ENCODE results near the gene PDE7B.

Gene PDE7B

DNA sequence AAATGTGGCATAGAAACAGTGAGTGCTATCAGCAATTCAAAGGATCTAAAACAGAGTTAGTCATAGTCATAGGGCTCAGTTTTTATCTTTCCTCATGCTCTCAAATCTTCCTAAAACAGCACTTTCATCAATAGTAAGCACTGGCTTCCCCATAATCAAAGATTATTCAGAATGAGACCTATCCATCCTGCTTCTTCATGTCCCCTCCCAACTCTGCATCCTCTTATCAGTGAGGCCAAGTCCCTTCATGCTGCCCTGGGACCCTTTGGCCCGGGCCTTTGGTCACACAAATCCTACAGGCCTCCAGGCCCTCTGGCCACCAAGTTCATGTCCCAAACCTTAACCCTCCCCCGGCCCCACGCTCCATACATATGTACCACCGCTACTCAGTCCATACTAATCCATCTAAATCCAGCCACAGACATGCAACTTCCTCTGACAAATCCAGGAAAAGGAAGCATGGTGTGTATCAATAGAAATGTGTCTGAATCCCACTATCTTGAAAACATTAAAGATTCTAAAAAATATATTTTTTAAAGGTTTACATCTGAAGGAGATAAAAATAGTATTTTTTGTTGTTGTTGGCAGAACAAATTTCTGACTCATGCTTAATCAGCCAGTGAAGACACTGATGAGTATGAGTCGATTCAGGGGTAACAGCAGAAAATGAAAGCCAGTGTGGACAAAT, 143.5 kb downstream of the PDE7B start:
- DNase-seq = no peak

DNA sequence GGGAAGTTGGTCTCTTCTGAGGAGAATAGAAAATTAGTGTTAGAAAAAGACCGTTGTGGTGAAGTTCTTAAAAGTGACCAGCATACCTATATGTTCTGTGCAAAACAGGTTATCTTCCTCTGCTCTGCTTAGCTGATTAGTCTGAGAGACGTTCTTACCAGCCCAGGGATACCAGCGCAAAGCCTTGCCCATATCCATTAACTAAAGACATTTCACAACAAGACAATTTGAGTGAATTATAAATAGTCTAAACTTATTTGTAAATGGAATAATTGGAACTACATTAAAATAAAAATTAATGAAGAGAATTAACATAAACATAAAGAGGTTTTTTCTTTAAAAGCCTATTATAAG, 144.0 kb downstream of the PDE7B start:
- DNase-seq = no peak

DNA sequence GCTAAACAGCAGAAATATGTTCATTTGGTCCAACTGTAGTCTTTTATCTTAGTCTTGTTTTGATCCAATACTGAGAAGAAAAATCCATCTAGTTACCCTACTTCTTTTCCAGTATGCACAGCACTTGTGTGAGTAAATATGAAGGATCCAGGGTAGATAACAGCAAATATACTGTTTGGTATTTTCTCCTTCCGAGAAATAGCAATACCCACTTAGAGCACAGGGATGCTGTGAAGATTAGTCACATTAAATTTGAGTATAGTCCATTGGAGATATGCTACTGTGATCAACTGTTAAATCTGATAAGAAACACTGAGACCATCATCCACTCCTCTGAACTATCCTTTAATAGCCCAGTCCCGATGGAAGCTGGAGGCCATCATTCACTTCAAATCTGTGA, 145.2 kb downstream of the PDE7B start:
- DNase-seq = no peak

DNA sequence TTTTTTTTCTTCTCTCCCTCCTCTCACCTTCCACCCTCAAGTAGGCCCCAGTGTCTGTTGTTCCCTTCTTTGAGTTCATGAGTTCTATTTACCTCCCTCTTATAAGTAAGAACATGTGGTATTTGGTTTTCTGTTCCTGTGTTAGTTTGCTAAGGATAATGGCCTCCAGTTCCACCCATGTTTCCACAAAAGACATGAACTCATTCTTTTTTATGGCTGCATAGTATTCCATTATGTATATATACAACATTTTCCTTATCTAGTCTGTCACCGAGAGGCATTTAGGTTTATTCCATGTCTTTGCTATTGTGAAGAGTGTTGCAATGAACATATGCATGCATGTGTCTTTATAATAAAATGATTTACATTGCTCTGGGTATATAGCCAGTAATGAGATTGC, 147.9 kb downstream of the PDE7B start:
- DNase-seq = no peak

DNA sequence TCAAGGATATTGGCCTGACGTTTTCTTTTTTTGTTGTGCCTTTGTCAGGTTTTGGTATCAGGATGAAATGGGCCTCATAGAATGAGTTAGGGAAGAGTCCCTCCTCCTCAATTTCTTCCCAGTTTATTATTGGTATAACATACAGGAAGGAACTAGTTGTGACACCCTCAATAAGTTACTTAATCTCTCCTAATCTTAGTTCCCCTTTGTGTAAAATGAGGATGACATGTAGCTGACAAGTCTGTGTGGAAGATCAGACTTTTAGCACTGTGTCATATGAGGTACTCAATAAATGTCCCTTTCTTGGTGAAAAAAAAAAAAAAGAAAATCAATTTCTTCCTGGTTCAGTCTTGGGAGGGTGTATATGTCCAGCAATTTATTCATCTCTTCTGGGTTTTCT, 155.8 kb downstream of the PDE7B start:
- DNase-seq = no peak

DNA sequence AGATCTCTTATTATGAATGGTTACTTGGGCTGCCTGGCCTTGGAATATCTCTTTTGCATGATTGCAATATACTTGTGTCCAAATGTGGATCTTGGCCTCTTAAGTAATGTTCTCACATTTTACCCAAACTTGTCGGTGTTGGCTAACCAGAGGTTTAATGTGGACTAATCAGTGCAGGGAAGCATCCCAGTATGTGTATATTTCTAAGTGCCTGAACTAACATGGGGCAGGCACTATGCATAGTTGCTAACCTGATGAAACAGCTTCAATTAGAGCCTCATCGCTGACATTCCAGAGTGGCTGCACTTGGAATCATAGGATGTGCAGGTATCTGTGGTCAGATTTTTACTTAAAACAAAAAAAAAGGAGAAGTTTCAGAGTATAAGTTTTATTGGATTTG, 160.0 kb downstream of the PDE7B start:
- DNase-seq = no peak

DNA sequence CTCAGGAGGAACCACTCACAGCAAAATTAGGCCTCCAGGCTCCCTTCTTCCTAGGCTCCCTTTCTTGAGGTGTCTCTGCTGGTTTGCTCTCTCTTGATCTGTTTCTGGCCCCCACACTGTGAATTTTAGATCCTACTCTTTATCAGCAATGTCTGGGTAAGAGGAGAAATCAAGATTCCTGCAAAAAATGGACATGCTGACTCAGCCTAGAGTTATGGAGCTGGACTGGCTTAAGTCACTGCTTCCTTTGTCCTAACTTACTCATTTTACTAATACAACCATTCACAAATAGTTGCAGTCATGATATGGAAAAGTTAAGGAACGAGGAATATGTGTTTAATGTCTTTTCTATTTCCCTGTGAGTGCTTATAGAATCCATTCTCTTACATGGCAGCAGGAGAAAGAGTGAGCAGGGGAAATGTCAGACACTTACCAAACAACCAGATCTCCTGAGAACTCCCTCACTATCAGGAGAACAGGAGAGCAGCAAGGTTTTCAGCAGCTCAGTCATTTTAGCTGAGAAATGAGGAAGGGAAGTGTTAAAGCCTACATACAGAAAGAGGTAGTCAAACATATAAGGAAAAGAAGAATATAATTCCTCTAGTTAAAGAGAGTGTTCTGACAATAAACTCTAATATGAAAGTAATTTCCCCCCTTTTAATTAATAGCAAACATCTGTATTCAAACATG, 160.8 kb downstream of the PDE7B start:
- no peak for DNase-seq

DNA sequence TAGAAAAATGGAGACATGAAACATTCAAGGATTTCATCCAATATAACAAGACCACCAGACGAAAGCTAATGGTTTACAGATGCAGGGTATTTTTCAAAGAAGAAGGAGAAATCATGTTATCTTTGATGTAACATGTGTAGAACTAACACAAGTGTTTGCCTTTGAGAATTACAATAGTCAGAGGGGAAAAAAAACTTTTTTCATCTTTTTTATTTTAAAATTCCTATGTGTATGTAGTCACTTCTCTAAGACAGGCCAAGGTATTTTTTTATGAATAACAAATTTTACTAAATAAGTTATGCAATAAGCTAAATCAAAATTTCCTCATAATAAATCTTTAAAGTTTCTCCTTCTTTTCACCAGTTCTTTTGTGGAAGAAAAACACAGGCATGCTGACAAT, 161.4 kb downstream of the PDE7B start:
- no peak for DNase-seq

DNA sequence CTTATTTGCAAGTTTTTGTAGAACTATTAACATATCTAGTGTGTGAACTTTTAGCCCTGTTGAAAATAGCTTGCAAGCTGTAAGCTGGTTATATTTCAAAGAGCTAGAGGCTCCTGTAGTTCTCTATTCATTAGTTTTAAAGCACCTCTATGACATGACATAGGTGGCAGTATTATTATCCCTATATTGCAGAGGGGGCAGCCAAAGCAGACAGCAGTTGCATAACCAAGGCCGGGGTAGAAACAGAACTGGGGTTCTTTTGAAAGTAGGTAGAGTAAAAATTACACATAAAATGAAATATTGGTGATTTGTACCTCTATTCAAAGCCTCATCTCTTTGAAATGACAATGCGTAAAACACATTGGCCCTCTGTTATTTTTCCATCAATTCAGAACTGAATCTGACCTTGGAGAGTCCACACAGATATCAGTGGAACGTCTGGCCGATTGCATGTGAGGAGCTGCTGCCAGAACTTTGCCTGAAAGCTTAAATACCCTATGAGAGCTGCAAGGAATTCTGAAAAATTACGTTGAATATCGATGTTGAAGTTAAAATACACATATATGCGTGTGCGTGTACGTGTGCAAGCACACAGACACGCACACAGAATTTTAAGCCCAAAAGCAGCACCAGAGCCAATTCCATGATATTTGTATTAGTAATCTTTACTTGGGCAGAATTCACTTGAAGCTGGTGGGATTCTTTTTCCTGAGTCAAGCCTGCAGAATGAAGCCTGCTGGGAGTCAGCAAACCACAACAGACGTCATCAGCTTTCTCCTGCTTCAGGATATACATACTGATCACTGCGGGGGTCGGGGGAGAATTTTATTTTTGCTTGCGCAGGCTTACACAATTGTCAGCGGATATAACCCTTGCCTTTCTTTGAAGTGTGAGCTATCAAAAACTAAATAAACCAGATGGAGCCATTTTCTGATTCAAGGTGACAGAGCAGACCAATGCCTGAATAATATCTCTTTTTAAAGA, 163.2 kb downstream of the PDE7B start:
- DNase-seq = no peak

DNA sequence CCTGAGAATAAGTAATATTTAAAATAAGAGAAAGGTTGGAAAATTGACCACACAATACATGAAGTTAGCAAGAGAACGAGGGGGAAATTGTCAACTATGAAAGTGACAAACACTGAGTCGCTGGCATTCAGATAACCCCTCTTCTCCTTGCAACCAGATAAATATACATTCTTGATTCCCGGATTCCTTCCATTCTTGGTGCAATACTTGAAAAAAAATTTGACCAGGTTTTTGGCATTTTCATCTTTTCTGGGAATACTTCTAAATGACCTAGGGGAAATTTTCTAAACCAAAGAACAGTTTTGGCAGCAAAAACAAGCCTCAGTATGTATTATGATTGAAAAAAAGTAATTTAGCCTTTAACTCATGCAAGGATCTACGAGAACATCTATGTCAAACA, 164.0 kb downstream of the PDE7B start:
- no peak for DNase-seq

DNA sequence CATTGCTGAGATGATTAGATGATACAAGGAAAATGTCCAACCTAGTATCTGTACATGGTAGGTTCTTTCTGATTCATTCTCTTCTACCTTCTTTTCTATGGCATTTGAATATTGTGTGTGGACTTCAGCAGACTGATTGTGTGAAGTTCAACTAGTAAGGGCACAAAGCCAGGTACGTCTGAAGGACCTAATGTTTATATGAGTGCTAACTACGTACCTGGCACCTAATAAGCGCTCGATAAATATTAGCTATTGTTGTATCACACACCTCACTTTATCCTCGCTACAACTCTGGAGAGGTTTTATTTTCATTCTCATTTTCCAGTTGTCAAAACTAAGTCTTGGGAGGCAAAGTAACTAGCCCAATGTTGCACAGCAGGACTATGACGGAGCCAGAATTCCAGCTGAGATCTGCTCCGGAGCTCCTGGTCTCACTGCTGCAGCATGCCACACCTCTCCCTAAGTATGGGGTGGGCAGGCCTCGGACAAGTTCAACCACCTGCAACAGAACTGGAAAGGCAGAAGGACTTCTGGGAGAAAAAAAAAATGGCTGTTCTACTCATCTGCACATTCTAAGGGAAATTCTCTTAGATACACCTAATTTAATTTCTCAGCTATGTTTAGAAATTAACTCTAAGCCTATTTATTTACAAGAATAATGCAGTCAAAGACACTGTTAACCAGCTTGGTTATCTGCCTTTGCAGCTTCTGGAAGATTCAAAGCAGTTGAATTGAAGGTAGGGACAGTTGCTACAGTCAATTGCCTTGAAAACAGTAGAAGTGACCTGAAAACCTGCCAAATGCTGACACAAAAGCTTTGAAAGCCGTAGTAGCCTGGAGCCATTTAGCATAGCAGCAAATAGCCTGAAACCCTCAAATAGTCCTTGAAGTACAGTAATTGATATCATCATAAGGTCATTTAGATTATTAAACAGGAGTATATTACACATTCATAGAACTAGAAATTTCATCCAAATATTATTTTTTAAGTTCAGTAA, 165.0 kb downstream of the PDE7B start:
- no peak for DNase-seq

DNA sequence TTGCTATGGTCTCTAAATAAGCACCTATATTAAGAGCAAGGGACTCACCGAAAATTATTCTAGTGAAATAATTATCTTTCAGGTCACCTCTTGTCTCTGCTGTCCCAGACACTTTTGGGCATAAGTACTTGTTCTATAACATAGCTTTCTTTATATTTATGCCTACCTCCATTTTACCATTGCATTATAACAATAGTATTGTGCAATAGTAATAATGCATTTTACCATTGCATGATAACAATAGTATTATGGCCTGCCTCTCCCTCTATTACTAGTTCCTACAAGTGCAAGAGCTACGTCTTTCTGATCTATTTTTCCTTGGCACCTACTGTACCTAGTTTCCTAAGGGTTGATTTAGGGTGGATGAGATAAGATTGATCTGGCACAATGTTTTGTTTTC, 169.2 kb downstream of the PDE7B start:
- no peak for DNase-seq

DNA sequence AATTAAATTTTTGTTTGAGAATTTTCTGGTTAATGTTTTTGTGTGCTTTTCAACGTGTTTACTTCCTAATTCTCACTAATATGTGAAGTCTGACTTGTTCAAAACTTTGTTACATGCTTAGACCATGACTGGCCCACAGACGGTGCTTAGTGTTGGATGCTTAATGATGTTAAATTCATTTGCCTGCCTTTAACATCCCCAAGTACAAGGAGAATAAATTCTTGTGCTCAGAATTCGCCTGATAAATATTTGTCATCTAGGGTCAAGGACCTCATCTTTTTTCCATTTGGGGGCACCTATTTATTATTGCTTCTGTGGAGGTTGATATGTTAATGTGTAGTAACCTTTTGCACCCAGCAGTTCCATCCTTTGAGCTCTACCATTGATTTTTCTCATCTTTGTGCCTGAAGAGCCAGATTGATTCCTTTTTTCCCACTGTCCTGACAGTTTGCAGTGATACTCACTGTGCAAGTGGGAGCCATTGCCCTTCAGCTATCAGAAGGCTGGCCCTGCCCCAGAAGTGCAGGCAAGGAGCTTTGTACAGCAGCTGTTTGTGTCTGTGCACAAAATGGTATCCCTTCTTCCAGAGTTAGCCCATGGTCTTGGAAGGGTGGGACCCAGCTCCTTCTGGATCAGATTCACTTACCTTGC, 170.8 kb downstream of the PDE7B start:
- DNase-seq = no peak

DNA sequence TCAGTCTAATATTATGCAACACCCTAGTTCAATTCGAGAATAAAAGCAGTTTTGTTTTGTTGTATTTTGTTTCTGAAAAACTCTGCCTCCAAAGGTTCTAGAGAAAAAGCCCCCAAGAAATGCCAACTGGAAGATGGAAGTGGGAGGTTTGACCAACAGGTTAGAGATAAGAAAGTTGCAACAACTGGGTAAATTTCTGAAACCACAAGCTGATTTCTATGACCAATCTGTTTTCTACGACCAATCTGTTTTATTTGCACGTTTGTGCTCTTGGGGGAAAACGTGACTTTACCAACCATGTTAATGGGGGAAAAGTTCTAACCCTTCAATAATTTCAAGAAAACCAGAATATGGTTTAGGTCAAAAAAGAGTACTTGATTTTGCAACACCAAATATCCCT, 173.2 kb downstream of the PDE7B start:
- no peak for DNase-seq

DNA sequence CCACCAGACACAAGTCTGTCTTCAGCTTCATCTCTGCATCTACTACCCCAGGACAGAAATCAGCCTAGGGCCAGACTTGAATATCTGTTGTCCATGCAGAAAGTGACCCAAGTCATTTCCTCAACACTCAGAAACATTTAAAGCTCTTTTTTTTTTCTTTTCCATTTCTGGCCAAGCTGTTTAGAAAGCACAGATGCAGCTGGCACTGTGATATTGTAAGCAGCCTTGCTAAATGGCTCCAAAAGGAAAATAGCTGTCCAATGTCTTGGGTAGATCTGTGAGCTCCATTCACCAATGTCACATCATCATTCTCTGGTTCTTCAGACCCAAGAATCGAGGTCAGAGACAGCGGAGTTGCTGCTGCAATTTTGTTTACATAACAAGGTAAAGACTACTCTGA, 174.2 kb downstream of the PDE7B start:
- no peak for DNase-seq

DNA sequence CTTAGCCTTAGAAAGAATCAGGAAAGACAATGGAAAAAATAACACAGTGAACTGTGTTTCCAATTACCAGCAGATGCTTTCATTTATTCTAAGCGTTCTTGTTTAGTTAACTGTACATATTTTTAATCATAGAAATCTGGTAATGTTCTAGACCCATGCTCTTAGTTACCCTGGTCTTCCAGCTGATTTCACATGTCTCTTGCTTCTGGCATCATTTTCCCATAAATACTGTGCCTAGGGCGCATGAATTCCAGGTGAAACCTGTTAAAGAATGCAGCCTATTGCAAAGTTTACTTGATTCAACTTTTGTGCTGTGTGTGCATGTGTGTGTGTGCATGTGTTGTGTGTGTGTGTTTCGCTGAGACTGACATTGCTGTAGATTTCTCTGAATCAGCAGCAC, 178.6 kb downstream of the PDE7B start:
- DNase-seq = no peak

DNA sequence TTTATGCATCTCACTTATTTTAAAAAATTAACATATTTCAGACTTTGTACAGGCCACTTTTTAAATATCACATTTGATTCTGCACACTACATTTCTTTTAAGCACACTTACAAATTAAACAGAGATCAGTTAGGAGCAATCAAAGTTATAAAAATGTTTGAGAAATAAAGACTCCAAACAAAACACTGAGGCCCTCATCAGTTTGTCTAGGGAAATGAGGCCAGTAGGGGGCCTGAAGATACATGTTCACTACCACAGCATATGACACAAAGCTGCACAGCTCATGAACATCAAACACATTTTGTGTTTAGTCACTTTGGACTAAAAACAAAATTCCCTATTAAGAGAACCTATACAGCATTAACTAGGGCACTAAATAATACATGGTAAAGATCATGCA, 180.5 kb downstream of the PDE7B start:
- no peak for DNase-seq

DNA sequence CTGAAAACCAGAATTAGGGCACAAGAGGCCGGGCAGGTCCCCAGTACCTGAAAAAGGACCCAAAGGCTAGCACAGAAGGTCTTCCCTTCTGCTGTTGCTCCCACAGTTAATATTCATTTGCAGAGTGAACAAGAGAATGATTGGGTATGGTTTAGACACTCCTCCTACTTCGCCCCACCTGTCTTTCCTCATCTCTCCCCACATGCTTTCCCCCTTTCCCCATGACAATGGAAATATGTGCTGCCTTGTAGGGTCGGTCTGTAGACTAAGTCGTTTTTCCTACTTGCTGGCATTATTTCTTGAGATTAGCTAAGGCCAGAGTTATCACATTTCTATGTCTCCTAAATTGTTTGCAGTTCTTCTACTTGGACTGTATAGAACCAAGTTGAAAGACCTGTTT, 181.9 kb downstream of the PDE7B start:
- DNase-seq = no peak

DNA sequence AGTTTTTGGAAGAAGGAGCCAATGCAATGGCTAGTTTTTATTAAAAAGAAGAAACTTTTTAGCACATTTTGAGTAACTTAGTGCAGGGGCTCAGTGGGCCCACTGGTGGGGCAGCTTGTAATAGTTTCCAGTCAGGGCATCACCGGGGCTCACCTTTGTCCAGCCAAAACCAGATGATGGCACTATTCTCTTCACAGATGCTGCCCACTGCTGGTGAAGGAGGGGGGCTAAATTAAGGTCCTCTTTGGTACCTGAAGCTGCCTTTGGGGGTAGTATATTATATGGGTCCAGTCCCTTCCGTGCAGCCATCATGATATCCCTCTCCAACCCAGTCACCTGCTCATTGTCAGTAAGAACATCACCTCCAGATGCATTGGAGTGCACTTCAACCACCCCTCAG, 182.9 kb downstream of the PDE7B start:
- DNase-seq = no peak

DNA sequence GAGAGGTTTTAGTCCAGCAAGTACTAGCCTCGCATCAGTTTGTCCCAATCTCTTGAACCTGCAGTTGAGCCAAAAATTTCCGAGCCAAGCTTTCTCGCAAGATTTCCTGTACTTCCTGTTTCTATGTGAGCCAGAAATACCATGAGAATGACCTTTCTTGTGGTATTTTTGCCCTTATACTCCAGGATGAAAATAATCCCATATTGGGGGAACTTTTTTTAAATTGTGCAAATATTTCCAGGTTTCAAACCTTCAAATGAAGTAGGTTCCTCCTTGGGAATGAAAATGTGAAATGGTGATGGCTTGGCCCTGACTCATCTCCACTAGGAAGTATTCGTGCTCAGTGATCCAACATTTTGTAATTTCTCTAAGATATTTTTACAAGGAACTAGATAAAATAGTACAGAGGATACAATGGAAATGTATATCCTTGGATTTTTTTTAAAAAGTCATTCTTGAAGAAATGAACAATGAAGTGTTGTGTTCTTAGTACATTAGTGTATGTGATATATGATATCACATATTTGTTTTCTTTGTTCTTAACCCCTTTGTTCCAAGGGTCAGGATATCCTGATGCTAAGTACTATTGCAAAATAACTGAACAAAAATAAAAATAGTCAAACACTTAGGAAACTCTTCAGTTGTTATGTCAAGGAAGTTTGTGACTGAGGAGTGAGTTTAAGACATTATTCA, 184.0 kb downstream of the PDE7B start:
- no peak for DNase-seq

DNA sequence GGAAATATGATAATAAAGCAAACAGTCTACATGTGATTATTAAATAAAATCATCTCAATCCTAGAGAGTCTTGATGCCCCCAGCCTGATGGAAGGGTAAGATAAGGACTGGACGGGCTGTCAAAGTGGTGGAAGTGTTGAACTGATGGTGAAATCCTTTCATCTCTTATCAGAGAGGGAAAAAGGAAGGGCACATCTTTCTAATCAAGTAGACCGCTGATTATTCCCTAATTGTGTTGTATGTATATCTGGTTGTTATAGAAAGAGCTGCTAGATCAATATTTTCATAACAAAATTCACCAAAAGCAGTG, 184.5 kb downstream of the PDE7B start:
- no peak for DNase-seq

DNA sequence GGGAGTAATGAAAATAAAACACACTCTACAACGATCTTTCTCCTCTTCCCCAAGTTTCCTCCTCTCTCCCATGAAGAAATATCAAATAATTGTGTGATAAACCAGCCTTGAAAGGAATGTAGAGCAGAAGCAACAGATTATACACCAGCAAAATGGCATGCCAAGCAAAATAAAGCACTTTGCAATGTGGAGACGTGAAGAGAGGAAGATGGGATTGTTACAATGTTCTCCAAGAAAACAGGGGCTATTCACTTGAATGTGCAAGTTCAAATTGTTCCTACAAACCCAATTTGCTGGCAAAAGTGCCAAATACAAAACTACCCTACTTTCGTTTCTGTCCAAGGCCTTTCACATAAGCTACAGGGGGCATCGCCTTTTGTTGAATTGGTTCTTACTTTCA, 185.1 kb downstream of the PDE7B start:
- no peak for DNase-seq
